Psoas muscle (tissue), 8 donors: ENCODE measurements around the gene KANK2. TPM values are rescaled to one million over a fixed set of nuclear protein-coding genes. Genes with fewer than 3 reads are reported as not detected.

Experiments
- ATAC-seq, 4 donors: fragments of 200-7000 bp; cut with Tn5 transposase; one replicate each; pipeline ENCODE4 v1.9.1; 2020; ENCODE audit warnings: moderate library complexity in 3 of 4, mild to moderate bottlenecking in 2 of 4
- DNase-seq, 2 donors: peaks; one replicate each; pipeline ENCODE4 v3.0.0-alpha.2; 2020
- H3K27ac ChIP-seq: fragments of 200-600 bp; one replicate; pipeline ENCODE4 v1.8.0; 2022
- H3K27me3 ChIP-seq, 3 donors: fragments of 200-600 bp in 1 of 3; one replicate each; pipeline versions ENCODE4 v1.6.1 to v1.8.0; 2013 to 2022; ENCODE audit warnings: low read length in 2 of 3, mild to moderate bottlenecking in 2 of 3, moderate library complexity in 1 of 3; ENCODE audit not compliant: insufficient read depth in 3 of 3
- H3K36me3 ChIP-seq, 2 donors: fragments of 200-600 bp in 1 of 2; one replicate each; pipeline versions ENCODE4 v1.6.1 to v1.8.0; 2013 to 2022; ENCODE audit warnings: low read depth in 1 of 2, mild to moderate bottlenecking in 1 of 2, moderate library complexity in 1 of 2; ENCODE audit not compliant: insufficient read depth in 1 of 2
- H3K4me1 ChIP-seq: fragments of 200-600 bp; one replicate; pipeline ENCODE4 v1.8.0; 2022
- H3K4me3 ChIP-seq: fragments of 200-600 bp; one replicate; pipeline ENCODE4 v1.8.0; 2022; ENCODE audit warnings: mild to moderate bottlenecking
- H3K9me3 ChIP-seq: fragments of 200-600 bp; one replicate; pipeline ENCODE4 v1.8.0; 2022
- WGBS, 3 donors: extraction: QIAGEN DNeasy Blood & Tissue Kit; methylation state at CpG; one replicate each; pipeline versions ENCODE4 v1.1.6 to v1.1.7; 2013; 5-methylcytosine and 5-hydroxymethylcytosine counted together
- intact Hi-C, 2 donors: fragments of 100-400 bp; cut with DNase I; formaldehyde crosslinking; loops; one replicate each; pipeline versions ENCODE4 v1.11.0 to v1.14.2; 2022
- polyA plus RNA-seq, 3 donors: library from polyadenylated mRNA; stranded (reverse); fragments of 200-250 nt; gene quantifications; one replicate each; pipeline ENCODE4 v1.2.3, GENCODE V29; 2013
- total RNA-seq, 4 donors: library from RNA; stranded (reverse); fragmentation: NEBNext Ultra II Directional in 2 of 4; extraction: Animal tissue kit (Norgen Biotek cat#: 25700) in 2 of 4; gene quantifications; one replicate each; pipeline versions ENCODE4 v1.2.1 to v1.2.4, GENCODE V29; 2021 to 2023
- TF ChIP-seq, protein P1 (sequence below): fragments of 200-600 bp; IDR thresholded peaks from one replicate; pipeline ENCODE4 v1.8.0; 2022; ENCODE audit warnings: antibody characterized with exemption
- donor health status: healthy with polysubstance abuse.
- donor health status: DM: no; HTN: no; CAD: no; lungs with moderate emphysema.
- donor health status: Bipolar disorder and iron deficiency.
- donor health status: healthy.
- donor health status: DM: yes; HTN: yes; CAD: no.
- donor health status: DM: no; HTN: no; CAD: no.
- donor health status: DM: no; HTN: no; CAD: no.
- donor health status: DM: yes; HTN: yes; CAD: no.

Gene KANK2
- total and polyA plus RNA-seq, 7 donors: 23.7 to 103 (median 44.0) TPM

DNA sequence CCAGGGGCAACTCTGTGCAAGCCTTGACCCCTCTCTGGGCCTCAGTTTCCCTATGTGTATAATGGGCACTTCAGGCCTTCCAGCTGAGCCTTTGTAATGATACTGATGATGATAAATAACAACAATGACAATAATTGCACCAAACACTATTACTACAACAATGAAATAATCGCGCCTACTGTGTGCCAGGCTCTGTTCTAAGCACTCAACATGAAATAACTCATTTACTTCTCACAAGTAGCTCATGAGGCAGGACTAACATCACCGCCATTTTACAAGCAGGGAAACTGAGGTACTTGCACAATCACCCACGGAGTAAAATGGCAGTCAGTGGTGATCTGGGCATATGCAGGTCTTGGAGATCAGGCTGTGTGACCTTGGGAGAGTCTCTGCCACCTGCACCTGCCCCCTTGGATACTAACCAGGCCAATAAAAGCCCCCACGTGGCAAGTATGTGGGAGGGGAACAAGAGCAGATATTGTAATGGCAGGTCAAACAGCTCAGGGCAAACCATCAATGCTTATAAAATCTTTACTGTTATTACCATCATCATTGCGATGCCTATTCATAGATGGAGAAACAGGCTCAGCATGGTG is 41.5 kb upstream of the KANK2 start:
- DNase-seq: no peak
- Histone ChIP-seq H3K36me3 (peaks cover 0 to 45% of the 10 kb centered on the region in 2 donors), H3K4me3 (no peak overlapping the region), H3K9me3 (no peaks in the 10 kb centered on the region), H3K27ac (no peak overlapping the region), H3K27me3 (no peaks in the 10 kb centered on the region), H3K4me1 (no peaks in the 10 kb centered on the region)
- no peak for ATAC-seq
- TF ChIP-seq, protein P1, sequence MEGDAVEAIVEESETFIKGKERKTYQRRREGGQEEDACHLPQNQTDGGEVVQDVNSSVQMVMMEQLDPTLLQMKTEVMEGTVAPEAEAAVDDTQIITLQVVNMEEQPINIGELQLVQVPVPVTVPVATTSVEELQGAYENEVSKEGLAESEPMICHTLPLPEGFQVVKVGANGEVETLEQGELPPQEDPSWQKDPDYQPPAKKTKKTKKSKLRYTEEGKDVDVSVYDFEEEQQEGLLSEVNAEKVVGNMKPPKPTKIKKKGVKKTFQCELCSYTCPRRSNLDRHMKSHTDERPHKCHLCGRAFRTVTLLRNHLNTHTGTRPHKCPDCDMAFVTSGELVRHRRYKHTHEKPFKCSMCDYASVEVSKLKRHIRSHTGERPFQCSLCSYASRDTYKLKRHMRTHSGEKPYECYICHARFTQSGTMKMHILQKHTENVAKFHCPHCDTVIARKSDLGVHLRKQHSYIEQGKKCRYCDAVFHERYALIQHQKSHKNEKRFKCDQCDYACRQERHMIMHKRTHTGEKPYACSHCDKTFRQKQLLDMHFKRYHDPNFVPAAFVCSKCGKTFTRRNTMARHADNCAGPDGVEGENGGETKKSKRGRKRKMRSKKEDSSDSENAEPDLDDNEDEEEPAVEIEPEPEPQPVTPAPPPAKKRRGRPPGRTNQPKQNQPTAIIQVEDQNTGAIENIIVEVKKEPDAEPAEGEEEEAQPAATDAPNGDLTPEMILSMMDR: no peak
- intact Hi-C loops: no loop called here
- 89 to 93% (median 92%) methylated on average over 6 of the region's 6 CpGs for WGBS, 3 donors

DNA sequence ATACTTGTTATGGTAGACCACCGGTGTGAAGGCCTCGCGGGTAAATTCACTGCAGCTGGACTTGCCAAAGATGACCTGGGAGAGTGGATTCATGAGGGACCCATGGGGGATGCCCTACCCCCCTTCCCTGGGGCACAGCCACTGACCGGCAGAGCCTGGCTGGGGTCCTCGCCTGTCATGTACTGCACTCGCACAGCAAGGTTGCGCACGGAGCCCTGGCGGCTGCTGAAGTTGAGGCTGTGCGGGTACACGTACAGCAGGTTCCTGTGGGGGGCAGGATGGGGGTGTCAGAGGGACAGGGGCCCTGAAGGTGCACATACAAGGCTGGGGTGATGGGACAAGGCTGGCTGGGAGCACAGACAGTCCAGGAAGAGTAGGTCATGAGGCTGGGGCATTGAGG is 40.7 kb upstream of the KANK2 start:
- TF ChIP-seq, protein P1: no peak
- DNase-seq (no peak), ATAC-seq (no peak)
- H3K4me3 ChIP-seq: no peak overlapping the region
- 83 to 85% (median 84%) methylated on average over 11 of the region's 11 CpGs for whole genome bisulfite sequencing, 3 donors
- peaks cover 0 to 44% of the 10 kb centered on the region in 2 donors for H3K36me3 ChIP-seq
- H3K4me1 ChIP-seq: no peaks in the 10 kb centered on the region
- intact Hi-C loops: no loop called here
- H3K27me3 ChIP-seq: no peaks in the 10 kb centered on the region
- no peak overlapping the region for H3K27ac ChIP-seq
- no peaks in the 10 kb centered on the region for H3K9me3 ChIP-seq

DNA sequence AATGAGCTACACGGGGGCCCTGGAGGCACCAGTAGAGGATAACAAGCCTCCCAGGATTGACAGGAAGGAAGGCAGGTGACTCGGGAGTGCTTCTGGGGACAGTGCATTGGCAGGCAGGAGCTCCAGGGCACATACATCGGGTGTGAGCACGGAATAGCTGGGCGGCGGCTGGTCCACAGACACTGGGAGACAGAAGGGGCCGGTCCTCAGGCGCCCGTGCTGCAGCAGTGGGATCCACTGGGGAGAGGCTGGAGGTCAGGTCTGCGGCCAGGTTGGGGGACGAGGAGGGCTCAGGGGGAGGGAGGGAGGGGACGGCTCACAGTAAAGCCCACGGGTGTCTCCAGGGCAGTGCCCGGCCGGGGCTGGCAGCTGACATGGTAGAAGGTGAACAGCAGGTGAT is 40.0 kb upstream of the KANK2 start:
- TF ChIP-seq, protein P1: no peak
- no peak for DNase-seq
- no peaks in the 10 kb centered on the region for H3K9me3 ChIP-seq
- no peaks in the 10 kb centered on the region for H3K4me1 ChIP-seq
- no peak overlapping the region for H3K27ac ChIP-seq
- intact Hi-C loops: no loop called here
- no peak overlapping the region for H3K4me3 ChIP-seq
- H3K36me3 ChIP-seq: peaks cover 0 to 39% of the 10 kb centered on the region in 2 donors
- WGBS, 3 donors: 75 to 84% (median 82%) methylated on average over 10 to 15 of the region's 15 CpGs
- H3K27me3 ChIP-seq: no peaks in the 10 kb centered on the region
- ATAC-seq: no peak

DNA sequence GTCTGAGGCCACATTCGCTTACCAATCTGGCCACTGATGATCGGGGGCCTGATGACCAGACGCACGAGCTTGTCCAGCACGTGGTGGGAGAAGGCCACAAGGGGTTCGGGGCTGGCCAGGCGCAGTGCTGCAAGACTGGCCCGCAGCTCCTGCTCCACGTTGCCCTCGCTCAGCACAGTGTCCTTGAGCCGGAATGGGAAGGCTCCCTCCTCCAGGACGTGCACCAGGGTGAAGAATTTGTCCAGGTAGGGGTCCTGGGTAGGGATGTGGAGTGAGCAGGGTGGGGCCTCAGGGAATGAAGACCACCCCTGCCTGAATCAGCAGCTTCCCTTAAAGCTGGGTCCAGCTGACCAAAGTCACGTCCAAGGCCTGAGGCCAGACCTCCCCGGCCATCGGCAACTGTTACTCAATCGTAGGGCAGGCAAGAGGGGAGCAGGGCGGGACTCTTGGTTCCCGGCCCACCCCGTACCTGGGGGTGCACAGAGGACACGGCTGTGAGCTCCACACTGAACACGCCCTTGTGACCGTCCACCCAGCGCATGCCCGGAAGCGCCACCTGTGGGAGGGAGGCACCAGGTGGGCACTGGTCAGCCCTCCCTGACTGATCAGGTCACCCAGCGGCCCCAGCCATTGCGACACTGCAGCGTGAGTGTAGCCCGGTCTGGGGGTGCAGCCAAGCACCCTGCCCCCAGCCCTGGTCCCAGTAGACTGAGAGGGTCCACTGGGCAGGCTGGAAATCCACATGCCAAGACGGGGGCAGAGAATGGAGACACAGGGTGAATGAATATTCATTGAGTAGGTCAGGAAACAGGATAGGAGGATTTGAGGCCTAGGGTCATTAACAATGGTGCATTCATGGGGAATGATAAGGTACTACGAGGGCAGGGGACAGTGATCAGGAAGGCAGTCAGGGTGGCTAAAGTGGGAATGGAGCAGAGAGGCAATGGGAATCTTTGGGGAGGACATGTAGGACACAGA is 39.3 kb upstream of the KANK2 start:
- ATAC-seq: no peak

More for the DNA sequence above, 39.3 kb upstream of the KANK2 start:
- no peak for DNase-seq
- 84 to 90% (median 87%) methylated on average over 29 to 31 of the region's 31 CpGs for WGBS, 3 donors
- Histone ChIP-seq H3K4me3 (no peak overlapping the region), H3K27me3 (no peaks in the 10 kb centered on the region), H3K27ac (no peak overlapping the region), H3K36me3 (peaks cover 0 to 46% of the 10 kb centered on the region in 2 donors), H3K4me1 (no peaks in the 10 kb centered on the region), H3K9me3 (no peaks in the 10 kb centered on the region)
- TF ChIP-seq, protein P1: no peak
- intact Hi-C loops: no loop called here
